ENCODE measurements around the gene TRPV6. TPM values are rescaled to one million over a fixed set of nuclear protein-coding genes. Genes with fewer than 3 reads are reported as not detected.

TRPV6 gene
- total RNA-seq, 1 experiment from 2014 or later = 1.7 TPM

- H4K20me1 ChIP-seq (ENCODE audit: insufficient read depth) = no peaks in the 10 kb centered on the region
- no peak for ATAC-seq
- BruUV-seq (replicated peaks) = no TSS peak
- POLR2A ChIA-PET = no interaction called here
- no peaks in the 10 kb centered on the region for H3K9me2 ChIP-seq (ENCODE audit: insufficient read depth)
- no peak for DNase-seq (ENCODE audit: low read depth, low spot score)
- CTCF ChIA-PET = interaction anchor here (0.9 to 3.4 kb wide), 5 partner anchors 31 to 336 kb away, joined by 3 to 38 read pairs (median 10); no protein-coding TSS in a partner anchor
- no peak overlapping the region for H3K9ac ChIP-seq (ENCODE audit: low read length)
- no peak overlapping the region for H3K4me2 ChIP-seq (ENCODE audit: low read length)
- no peak overlapping the region for H2AFZ ChIP-seq (ENCODE audit: low read depth, low read length, poor library complexity, severe bottlenecking)
- TF ChIP-seq POLR2A (IDR thresholded peaks at IDR 0.05; ENCODE audit: borderline replicate concordance, extremely low read depth, insufficient read depth, insufficient read length) = no peak
- TF ChIP-seq ZNF274 (IDR thresholded peaks at IDR 0.05; ENCODE audit: low read depth, low read length) = no peak
- TF ChIP-seq RAD21 (IDR thresholded peaks at IDR 0.05; ENCODE audit: low read depth) = no peak
- TF ChIP-seq JUND (IDR thresholded peaks at IDR 0.05) = no peak
- TF ChIP-seq CEBPB (IDR thresholded peaks at IDR 0.05; ENCODE audit: low read depth) = no peak
- no peak for TF ChIP-seq ELF1 (IDR thresholded peaks at IDR 0.05; ENCODE audit: borderline replicate concordance, low read depth)
- no peak for TF ChIP-seq EGR1 (IDR thresholded peaks at IDR 0.05; ENCODE audit: low read depth)
- TF ChIP-seq EZH2phosphoT487 (IDR thresholded peaks at IDR 0.05; ENCODE audit: borderline replicate concordance) = no peak
- H3K4me3 ChIP-seq (replicated peaks in 1 of 2; ENCODE audit: low read depth in 1 of 2, low read length in 2 of 2) = no peak overlapping the region
- H3K9me3 ChIP-seq (ENCODE audit: control insufficient read depth in 1 of 2, insufficient read depth in 1 of 2, low read depth in 1 of 2, low read length in 2 of 2) = no peaks in the 10 kb centered on the region
- H3K27ac ChIP-seq (ENCODE audit: low read depth, low read length) = no peak overlapping the region
- H3K36me3 ChIP-seq (ENCODE audit: control insufficient read depth in 1 of 2, insufficient read depth in 2 of 2, low read length in 2 of 2) = no peaks in the 10 kb centered on the region
- RAD21 ChIA-PET (ENCODE audit: low non-redundant PET in 1 of 2, low total read pairs in 2 of 2, uncharacterized antibody in 2 of 2, unreplicated experiment in 2 of 2) = interaction anchor here in 1 of 2 experiments (1.0 kb wide), 1 partner anchor 82 kb away, joined by 3 read pairs; no protein-coding TSS in a partner anchor
- no peaks in the 10 kb centered on the region for H3K4me1 ChIP-seq (ENCODE audit: control insufficient read depth in 1 of 2, insufficient read depth in 2 of 2, low read length in 2 of 2)
- peaks cover 6% of the 10 kb centered on the region; the same call in 1 of the 2 replicates for H3K27me3 ChIP-seq (ENCODE audit: insufficient read depth, low read length)
- H3K79me2 ChIP-seq (ENCODE audit: insufficient read depth, low read length) = no peaks in the 10 kb centered on the region
- intact Hi-C loops (cut with micrococcal nuclease) = no loop called here
Observed at GRCh38 chr7:142879060-142879459, 6.5 kb downstream of the TRPV6 start.

GRCh38 chr7:142878315-142878714, 7.2 kb downstream of the TRPV6 start:
- no TSS peak for BruUV-seq (replicated peaks)
- TF ChIP-seq SRF (IDR thresholded peaks at IDR 0.05; ENCODE audit: low read depth) (no peak), ZFX (IDR thresholded peaks at IDR 0.05) (no peak), SIN3A (IDR thresholded peaks at IDR 0.05; ENCODE audit: low read depth) (no peak), ATF3 (IDR thresholded peaks at IDR 0.05) (no peak), TCF7L2 (IDR thresholded peaks at IDR 0.05; ENCODE audit: borderline replicate concordance, extremely low read depth, insufficient read depth, insufficient read length) (no peak), FOSL1 (IDR thresholded peaks at IDR 0.05; ENCODE audit: low read depth) (no peak), ELF1 (IDR thresholded peaks at IDR 0.05; ENCODE audit: borderline replicate concordance, low read depth) (no peak), MAX (IDR thresholded peaks at IDR 0.05) (no peak), ZNF274 (IDR thresholded peaks at IDR 0.05; ENCODE audit: low read depth, low read length) (no peak), POLR2A (IDR thresholded peaks at IDR 0.05; ENCODE audit: borderline replicate concordance, extremely low read depth, insufficient read depth, insufficient read length) (no peak), CEBPB (IDR thresholded peaks at IDR 0.05; ENCODE audit: low read depth) (no peak), YY1 (IDR thresholded peaks at IDR 0.05; ENCODE audit: extremely low read depth, insufficient replicate concordance, low read depth, low read length) (no peak), ZBTB33 (IDR thresholded peaks at IDR 0.05; ENCODE audit: extremely low read depth, insufficient replicate concordance, low read length) (no peak), CBX3 (IDR thresholded peaks at IDR 0.05; ENCODE audit: low read depth) (no peak), POLR2AphosphoS5 (IDR thresholded peaks at IDR 0.05; ENCODE audit: low read depth, low read length) (no peak)

More at GRCh38 chr7:142878315-142878714, 7.2 kb downstream of the TRPV6 start:
- Histone ChIP-seq H3K79me2 (ENCODE audit: insufficient read depth, low read length) (no peaks in the 10 kb centered on the region), H3K27ac (ENCODE audit: low read depth, low read length) (no peak overlapping the region), H3K4me2 (ENCODE audit: low read length) (no peak overlapping the region), H3K36me3 (ENCODE audit: control insufficient read depth in 1 of 2, insufficient read depth in 2 of 2, low read length in 2 of 2) (no peaks in the 10 kb centered on the region), H2AFZ (ENCODE audit: low read depth, low read length, poor library complexity, severe bottlenecking) (no peak overlapping the region), H3K4me1 (ENCODE audit: control insufficient read depth in 1 of 2, insufficient read depth in 2 of 2, low read length in 2 of 2) (no peaks in the 10 kb centered on the region), H3K9ac (ENCODE audit: low read length) (no peak overlapping the region), H3K27me3 (ENCODE audit: insufficient read depth, low read length) (peaks cover 6% of the 10 kb centered on the region; the same call in 1 of the 2 replicates), H3K9me2 (ENCODE audit: insufficient read depth) (no peaks in the 10 kb centered on the region), H3K4me3 (replicated peaks in 1 of 2; ENCODE audit: low read depth in 1 of 2, low read length in 2 of 2) (no peak overlapping the region), H4K20me1 (ENCODE audit: insufficient read depth) (no peaks in the 10 kb centered on the region), H3K9me3 (ENCODE audit: control insufficient read depth in 1 of 2, insufficient read depth in 1 of 2, low read depth in 1 of 2, low read length in 2 of 2) (no peaks in the 10 kb centered on the region)
- POLR2A ChIA-PET = no interaction called here
- ATAC-seq = no peak
- CTCF ChIA-PET = interaction anchor here (3.1 kb wide), 1 partner anchor 121 kb away, joined by 10 read pairs; no protein-coding TSS in a partner anchor
- intact Hi-C loops (cut with micrococcal nuclease) = no loop called here
- RAD21 ChIA-PET (ENCODE audit: low non-redundant PET in 1 of 2, low total read pairs in 2 of 2, uncharacterized antibody in 2 of 2, unreplicated experiment in 2 of 2) = no interaction called here
- DNase-seq (ENCODE audit: low read depth, low spot score) = no peak
